Glutamatergic neuron (in vitro differentiated cells): ENCODE measurements around the gene LRRK1. TPM values are rescaled to one million over a fixed set of nuclear protein-coding genes. Genes with fewer than 3 reads are reported as not detected.

ENCODE experiments used
- DNase-seq: peaks from one replicate; pipeline ENCODE4 v3.0.0; 2022
- H3K27ac Mint-ChIP-seq: one replicate; pipeline ENCODE4 v1.8.0; 2020; ENCODE audit warnings: mild to moderate bottlenecking, mixed read lengths, inconsistent platforms; ENCODE audit not compliant: unreplicated experiment
- H3K27me3 Mint-ChIP-seq: one replicate; pipeline ENCODE4 v1.8.0; 2020; ENCODE audit warnings: mild to moderate bottlenecking, moderate library complexity, mixed read lengths, inconsistent platforms; ENCODE audit not compliant: unreplicated experiment
- H3K36me3 Mint-ChIP-seq: one replicate; pipeline ENCODE4 v1.8.0; 2020; ENCODE audit warnings: mild to moderate bottlenecking, mixed read lengths, inconsistent platforms; ENCODE audit not compliant: unreplicated experiment
- H3K4me1 Mint-ChIP-seq: one replicate; pipeline ENCODE4 v1.8.0; 2020; ENCODE audit warnings: mild to moderate bottlenecking, low read depth, mixed read lengths, inconsistent platforms; ENCODE audit not compliant: unreplicated experiment
- H3K4me3 Mint-ChIP-seq: one replicate; pipeline ENCODE4 v1.8.0; 2020; ENCODE audit warnings: mild to moderate bottlenecking, mixed read lengths, inconsistent platforms; ENCODE audit not compliant: unreplicated experiment
- H3K9me3 Mint-ChIP-seq: one replicate; pipeline ENCODE4 v1.8.0; 2020; ENCODE audit warnings: mild to moderate bottlenecking, moderate library complexity, mixed read lengths, inconsistent platforms; ENCODE audit not compliant: unreplicated experiment
- total RNA-seq: library from RNA; stranded (reverse); fragmentation: NEBNext Ultra II Directional; extraction: Animal tissue kit (Norgen Biotek cat#: 25700); gene quantifications from one replicate; pipeline ENCODE4 v1.2.1, GENCODE V29; 2021; ENCODE audit not compliant: unreplicated experiment
- TF ChIP-seq, protein P1 (sequence below): fragments of 200-600 bp; sonication (generic); IDR thresholded peaks from one replicate; pipeline ENCODE4 v1.5.0; 2021; ENCODE audit not compliant: partially characterized antibody, unreplicated experiment

LRRK1 gene
- total RNA-seq, 1 donor from 2014 or later, result 1.5 TPM

DNA sequence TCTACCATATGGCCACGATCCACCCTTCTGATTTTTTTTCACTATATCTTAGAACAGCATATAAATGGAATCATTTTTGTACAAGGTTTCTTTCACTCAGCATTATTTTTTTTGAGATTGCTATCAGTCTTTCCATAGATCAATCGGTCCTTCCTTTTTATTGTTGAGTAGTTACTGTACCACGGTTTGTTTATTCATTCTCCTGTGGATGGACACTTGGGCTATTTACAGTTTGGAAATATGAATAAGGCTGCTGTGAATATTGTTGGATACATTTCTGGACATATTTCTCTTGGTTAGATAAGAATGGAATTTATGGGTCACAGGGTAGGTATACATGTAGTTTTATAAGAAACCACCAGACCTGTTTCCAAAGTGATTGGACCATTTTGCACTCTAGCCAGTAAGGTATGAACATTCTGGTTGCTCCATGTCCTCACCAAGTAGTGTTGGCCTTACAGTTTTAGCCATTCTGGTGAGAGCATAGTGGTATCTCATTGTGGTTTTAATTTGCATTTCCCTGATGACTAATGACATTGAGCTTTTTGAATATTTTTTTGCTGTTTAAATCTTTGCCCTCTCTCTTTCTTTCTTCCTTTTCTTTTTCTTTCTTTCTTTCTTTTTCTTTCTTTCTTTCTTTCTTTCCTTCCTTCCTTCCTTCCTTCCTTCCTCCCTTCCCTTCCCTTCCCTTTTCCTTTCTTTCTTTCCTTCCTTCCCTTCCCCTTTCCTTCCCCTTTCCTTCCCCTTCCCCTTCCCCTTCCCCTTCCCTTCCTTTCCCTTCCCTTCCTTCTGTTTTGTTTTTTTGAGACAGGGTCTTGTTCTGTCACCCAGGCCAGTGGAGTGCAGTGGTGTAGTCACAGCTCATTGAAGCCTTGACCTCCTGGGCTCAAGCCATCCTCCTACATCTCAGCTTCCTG, 49.2 kb downstream of the LRRK1 start:
- Mint-ChIP-seq H3K36me3 (peaks cover 7% of the 10 kb centered on the region), H3K4me3 (peak overlapping the region; percentile 22), H3K27me3 (peaks cover 11% of the 10 kb centered on the region)

DNA sequence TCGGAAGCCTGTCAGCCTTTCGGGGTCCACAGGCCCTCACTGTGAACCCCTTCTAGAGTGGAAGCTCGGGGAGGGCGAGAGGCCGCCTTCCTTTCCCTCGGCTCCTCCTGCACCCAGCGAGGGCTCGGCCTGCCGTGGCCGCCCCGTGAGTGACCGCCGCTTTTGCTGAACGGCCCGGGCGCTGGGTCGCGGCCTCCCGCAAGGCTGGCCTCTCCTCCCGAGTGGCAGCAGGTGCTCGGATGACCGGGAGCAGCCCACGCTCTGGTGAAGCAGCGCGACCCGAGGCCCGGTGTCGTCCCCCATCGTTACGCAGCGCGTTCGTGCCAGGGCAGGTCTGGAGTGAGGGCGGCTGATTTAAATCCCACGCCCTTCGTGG, 53.8 kb downstream of the LRRK1 start:
- TF ChIP-seq, protein P1, sequence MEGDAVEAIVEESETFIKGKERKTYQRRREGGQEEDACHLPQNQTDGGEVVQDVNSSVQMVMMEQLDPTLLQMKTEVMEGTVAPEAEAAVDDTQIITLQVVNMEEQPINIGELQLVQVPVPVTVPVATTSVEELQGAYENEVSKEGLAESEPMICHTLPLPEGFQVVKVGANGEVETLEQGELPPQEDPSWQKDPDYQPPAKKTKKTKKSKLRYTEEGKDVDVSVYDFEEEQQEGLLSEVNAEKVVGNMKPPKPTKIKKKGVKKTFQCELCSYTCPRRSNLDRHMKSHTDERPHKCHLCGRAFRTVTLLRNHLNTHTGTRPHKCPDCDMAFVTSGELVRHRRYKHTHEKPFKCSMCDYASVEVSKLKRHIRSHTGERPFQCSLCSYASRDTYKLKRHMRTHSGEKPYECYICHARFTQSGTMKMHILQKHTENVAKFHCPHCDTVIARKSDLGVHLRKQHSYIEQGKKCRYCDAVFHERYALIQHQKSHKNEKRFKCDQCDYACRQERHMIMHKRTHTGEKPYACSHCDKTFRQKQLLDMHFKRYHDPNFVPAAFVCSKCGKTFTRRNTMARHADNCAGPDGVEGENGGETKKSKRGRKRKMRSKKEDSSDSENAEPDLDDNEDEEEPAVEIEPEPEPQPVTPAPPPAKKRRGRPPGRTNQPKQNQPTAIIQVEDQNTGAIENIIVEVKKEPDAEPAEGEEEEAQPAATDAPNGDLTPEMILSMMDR, result no peak
- H3K27me3 Mint-ChIP-seq, result peaks cover 17% of the 10 kb centered on the region
- peaks cover 7% of the 10 kb centered on the region for H3K36me3 Mint-ChIP-seq
- H3K9me3 Mint-ChIP-seq, result peaks cover 6% of the 10 kb centered on the region
- H3K4me3 Mint-ChIP-seq, result peak overlapping the region; percentile 70
- DNase-seq, result peak; percentile 35
- H3K4me1 Mint-ChIP-seq, result peaks cover 2% of the 10 kb centered on the region
- H3K27ac Mint-ChIP-seq, result no peak overlapping the region

More for the DNA sequence above, 49.2 kb downstream of the LRRK1 start:
- TF ChIP-seq, protein P1, result no peak
- Mint-ChIP-seq H3K9me3 (peaks cover 9% of the 10 kb centered on the region), H3K27ac (peak overlapping the region; percentile 90), H3K4me1 (peaks cover 33% of the 10 kb centered on the region)
- DNase-seq, result no peak

DNA sequence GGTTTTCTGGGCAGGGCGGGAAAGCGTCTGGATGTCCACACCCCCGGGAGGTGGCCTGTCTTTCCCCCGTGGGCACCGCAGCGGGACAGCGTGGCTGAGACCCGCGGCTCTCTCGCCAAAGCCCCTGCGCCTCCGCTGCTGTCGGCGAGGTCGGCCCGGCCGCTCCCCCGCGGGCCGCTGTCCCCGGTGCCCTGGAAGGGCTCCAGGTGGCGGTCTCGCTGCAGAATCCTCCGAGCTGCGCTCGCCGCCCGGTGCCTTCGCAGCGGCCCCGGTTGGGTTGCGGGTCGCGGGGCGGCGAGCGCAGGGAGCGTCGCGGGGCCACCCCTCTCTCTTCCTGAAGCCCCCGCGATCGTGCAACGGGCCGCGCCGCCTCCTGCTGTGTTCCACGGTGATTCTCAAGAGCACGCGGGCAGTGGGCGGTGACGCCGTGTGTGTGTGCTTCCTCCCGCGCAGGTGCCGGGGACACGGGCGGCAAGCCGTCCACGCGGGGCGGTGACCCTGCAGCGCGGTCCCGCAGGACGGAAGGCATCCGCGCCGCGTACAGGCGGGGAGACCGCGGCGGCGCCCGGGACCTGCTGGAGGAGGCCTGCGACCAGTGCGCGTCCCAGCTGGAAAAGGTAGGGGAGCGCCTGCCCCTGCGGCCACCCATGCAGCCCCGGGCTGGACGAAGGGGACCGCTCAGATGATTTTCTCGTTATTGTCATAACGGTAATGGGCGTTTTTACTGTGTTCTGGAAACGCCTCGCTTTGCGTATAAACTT, 54.4 kb downstream of the LRRK1 start:
- Mint-ChIP-seq H3K27me3 (peaks cover 17% of the 10 kb centered on the region), H3K4me3 (no peak overlapping the region)
- peak; percentile 58 for DNase-seq

DNA sequence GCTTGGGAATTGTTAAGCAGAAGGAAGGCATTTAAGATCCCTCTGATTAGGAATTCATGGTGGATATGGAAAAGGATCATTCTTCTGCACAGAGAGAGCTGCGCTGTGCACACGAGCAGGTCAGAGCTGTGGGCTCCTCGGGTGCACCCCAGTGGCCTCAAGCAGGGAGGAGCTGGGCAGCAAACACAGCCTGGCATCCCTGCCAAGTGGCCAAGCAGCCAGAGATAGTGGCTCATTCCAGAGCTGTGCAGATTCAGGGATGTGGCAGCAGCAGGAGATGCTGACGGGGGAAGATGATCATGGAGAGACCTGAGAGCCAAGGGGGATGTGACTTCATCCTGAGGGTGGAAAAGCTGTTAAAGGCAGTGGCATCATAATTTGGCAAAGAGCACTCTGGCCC, 55.9 kb downstream of the LRRK1 start:
- no peak overlapping the region for H3K27ac Mint-ChIP-seq
- peaks cover 2% of the 10 kb centered on the region for H3K4me1 Mint-ChIP-seq
- H3K27me3 Mint-ChIP-seq, result peaks cover 15% of the 10 kb centered on the region
- no peak for DNase-seq
- peaks cover 4% of the 10 kb centered on the region for H3K9me3 Mint-ChIP-seq
- TF ChIP-seq, protein P1, result no peak
- no peak overlapping the region for H3K4me3 Mint-ChIP-seq
- peaks cover 7% of the 10 kb centered on the region for H3K36me3 Mint-ChIP-seq

More for the DNA sequence above, 54.4 kb downstream of the LRRK1 start:
- Mint-ChIP-seq H3K27ac (no peak overlapping the region), H3K9me3 (peaks cover 6% of the 10 kb centered on the region), H3K4me1 (peaks cover 2% of the 10 kb centered on the region), H3K36me3 (peaks cover 7% of the 10 kb centered on the region)
- TF ChIP-seq, protein P1, result no peak
